ENCODE data around the gene COL18A1. TPM values are rescaled to one million over a fixed set of nuclear protein-coding genes. Genes with fewer than 3 reads are reported as not detected.
"Not testable (repeated sequence)": the region's sequence is repeated elsewhere in the genome, so short reads cannot be mapped to it uniquely, and the experiment has no call there.

COL18A1 gene
- 187 and 260 TPM in 2 replicates for total RNA-seq
- 40.5 TPM for polyA plus RNA-seq (2012)

- no peak for DNase-seq (ENCODE audit: low read depth)
Observed at GRCh38 chr21:45404730-45405270, at the start of gene COL18A1. TSS of gene COL18A1 (plus strand) at chr21:45405165. CDS start at chr21:45405231, 66 bp downstream.

GRCh38 chr21:45355573-45355972, 49.4 kb upstream of the COL18A1 start:
- no peak for DNase-seq (ENCODE audit: low read depth)

GRCh38 chr21:45356251-45356650, 48.7 kb upstream of the COL18A1 start:
- DNase-seq (ENCODE audit: low read depth) = no peak

GRCh38 chr21:45356653-45357435, 48.1 kb upstream of the COL18A1 start:
- DNase-seq (ENCODE audit: low read depth) = no peak

- DNase-seq (ENCODE audit: low read depth) = no peak
Observed at GRCh38 chr21:45357436-45358260, 47.3 kb upstream of the COL18A1 start.

- DNase-seq (ENCODE audit: low read depth) = no peak
Observed at GRCh38 chr21:45358261-45358670, 46.7 kb upstream of the COL18A1 start.

GRCh38 chr21:45358711-45359310, 46.2 kb upstream of the COL18A1 start:
- DNase-seq (ENCODE audit: low read depth) = no peak

- DNase-seq (ENCODE audit: low read depth) = no peak
Observed at GRCh38 chr21:45359451-45360217, 45.3 kb upstream of the COL18A1 start.

- DNase-seq (ENCODE audit: low read depth) = no peak
Observed at GRCh38 chr21:45361033-45361997, 43.6 kb upstream of the COL18A1 start.

- DNase-seq (ENCODE audit: low read depth) = no peak
Observed at GRCh38 chr21:45362077-45362747, 42.8 kb upstream of the COL18A1 start.

- no peak for DNase-seq (ENCODE audit: low read depth)
Observed at GRCh38 chr21:45362748-45363145, 42.2 kb upstream of the COL18A1 start.

- DNase-seq (ENCODE audit: low read depth) = not testable (repeated sequence)
Observed at GRCh38 chr21:45363272-45363671, 41.7 kb upstream of the COL18A1 start.

- DNase-seq (ENCODE audit: low read depth) = peak; percentile 94
Observed at GRCh38 chr21:45363921-45364467, 41.0 kb upstream of the COL18A1 start.

- DNase-seq (ENCODE audit: low read depth) = peak; percentile 70
Observed at GRCh38 chr21:45364468-45365185, 40.3 kb upstream of the COL18A1 start.

GRCh38 chr21:45365186-45365607, 39.8 kb upstream of the COL18A1 start:
- DNase-seq (ENCODE audit: low read depth) = no peak

- DNase-seq (ENCODE audit: low read depth) = peak; percentile 27
Observed at GRCh38 chr21:45365608-45366241, 39.2 kb upstream of the COL18A1 start.

- DNase-seq (ENCODE audit: low read depth) = no peak
Observed at GRCh38 chr21:45366476-45366875, 38.5 kb upstream of the COL18A1 start.
